HG03558 (cell line): ENCODE measurements around the gene MRPL49.
"Not testable (repeated sequence)": the region's sequence is repeated elsewhere in the genome, so short reads cannot be mapped to it uniquely, and the experiment has no call there.

Source experiments
- ATAC-seq: cut with Tn5 transposase; IDR thresholded peaks from one replicate; pipeline ENCODE4 v1.9.1; 2021; ENCODE audit warnings: moderate number of reproducible peaks; ENCODE audit not compliant: unreplicated experiment; ENCODE audit errors: extremely low read depth

Gene MRPL49

GRCh38 chr11:65159012-65159411, 36.9 kb downstream of the MRPL49 start:
- ATAC-seq: no peak

- no peak for ATAC-seq
Observed at GRCh38 chr11:65160643-65161042, 38.5 kb downstream of the MRPL49 start.

GRCh38 chr11:65163684-65164083, 41.6 kb downstream of the MRPL49 start:
- no peak for ATAC-seq

- no peak for ATAC-seq
Observed at GRCh38 chr11:65165410-65166317, 43.5 kb downstream of the MRPL49 start.

- ATAC-seq: no peak
Observed at GRCh38 chr11:65166893-65167292, 44.8 kb downstream of the MRPL49 start.

GRCh38 chr11:65167656-65168055, 45.5 kb downstream of the MRPL49 start:
- ATAC-seq: no peak

GRCh38 chr11:65169164-65169641, 47.1 kb downstream of the MRPL49 start:
- ATAC-seq: no peak

GRCh38 chr11:65170058-65170534, 48.0 kb downstream of the MRPL49 start, which contains the start of gene SPDYC:
TSS of gene SPDYC (plus strand) at chr11:65170233. CDS start at chr11:65171358, 1,125 bp downstream.
- ATAC-seq: no peak

- no peak for ATAC-seq
Observed at GRCh38 chr11:65172600-65172999, 50.5 kb downstream of the MRPL49 start.

GRCh38 chr11:65174571-65175010, 52.5 kb downstream of the MRPL49 start:
- ATAC-seq: not testable (repeated sequence)
